ENCODE data around the gene BARD1. TPM values are rescaled to one million over a fixed set of nuclear protein-coding genes. Genes with fewer than 3 reads are reported as not detected.

Gene BARD1
- total and polyA plus RNA-seq, 2 of the 13 experiments (the other 11 are each of a cell fraction or from before 2014, with no cell fraction given): 5.3 to 30.4 TPM

GRCh38 chr2:214808981-214809750, at the start of gene BARD1 (continued):
- TF ChIP-seq ZNF672 (CRISPR knock-in tag; IDR thresholded peaks at IDR 0.05) (no peak), PAX8 (CRISPR knock-in tag; IDR thresholded peaks at IDR 0.05; ENCODE audit: borderline replicate concordance) (no peak), ZBTB33 (CRISPR knock-in tag; IDR thresholded peaks at IDR 0.05) (no peak), ZNF740 (CRISPR knock-in tag; IDR thresholded peaks at IDR 0.05) (no peak), RBM39 (IDR thresholded peaks at IDR 0.05; ENCODE audit: low read depth, low read length, poor library complexity, severe bottlenecking) (peak; percentile 16), KLF11 (CRISPR knock-in tag; IDR thresholded peaks at IDR 0.05) (no peak), ZNF83 (CRISPR knock-in tag; IDR thresholded peaks at IDR 0.05; ENCODE audit: borderline replicate concordance) (no peak; the same call in 1 of the 2 replicates), ZNF367 (CRISPR knock-in tag; IDR thresholded peaks at IDR 0.05; ENCODE audit: borderline replicate concordance) (no peak), DZIP1 (CRISPR knock-in tag; IDR thresholded peaks at IDR 0.05) (no peak), RBM22 (optimal IDR thresholded peaks at IDR 0.05; ENCODE audit: low read length) (no peak)
- TF ChIP-seq, protein P1, sequence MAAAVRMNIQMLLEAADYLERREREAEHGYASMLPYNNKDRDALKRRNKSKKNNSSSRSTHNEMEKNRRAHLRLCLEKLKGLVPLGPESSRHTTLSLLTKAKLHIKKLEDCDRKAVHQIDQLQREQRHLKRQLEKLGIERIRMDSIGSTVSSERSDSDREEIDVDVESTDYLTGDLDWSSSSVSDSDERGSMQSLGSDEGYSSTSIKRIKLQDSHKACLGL (CRISPR knock-in tag; IDR thresholded peaks at IDR 0.05): peak; percentile 21
- TF ChIP-seq, protein P2, sequence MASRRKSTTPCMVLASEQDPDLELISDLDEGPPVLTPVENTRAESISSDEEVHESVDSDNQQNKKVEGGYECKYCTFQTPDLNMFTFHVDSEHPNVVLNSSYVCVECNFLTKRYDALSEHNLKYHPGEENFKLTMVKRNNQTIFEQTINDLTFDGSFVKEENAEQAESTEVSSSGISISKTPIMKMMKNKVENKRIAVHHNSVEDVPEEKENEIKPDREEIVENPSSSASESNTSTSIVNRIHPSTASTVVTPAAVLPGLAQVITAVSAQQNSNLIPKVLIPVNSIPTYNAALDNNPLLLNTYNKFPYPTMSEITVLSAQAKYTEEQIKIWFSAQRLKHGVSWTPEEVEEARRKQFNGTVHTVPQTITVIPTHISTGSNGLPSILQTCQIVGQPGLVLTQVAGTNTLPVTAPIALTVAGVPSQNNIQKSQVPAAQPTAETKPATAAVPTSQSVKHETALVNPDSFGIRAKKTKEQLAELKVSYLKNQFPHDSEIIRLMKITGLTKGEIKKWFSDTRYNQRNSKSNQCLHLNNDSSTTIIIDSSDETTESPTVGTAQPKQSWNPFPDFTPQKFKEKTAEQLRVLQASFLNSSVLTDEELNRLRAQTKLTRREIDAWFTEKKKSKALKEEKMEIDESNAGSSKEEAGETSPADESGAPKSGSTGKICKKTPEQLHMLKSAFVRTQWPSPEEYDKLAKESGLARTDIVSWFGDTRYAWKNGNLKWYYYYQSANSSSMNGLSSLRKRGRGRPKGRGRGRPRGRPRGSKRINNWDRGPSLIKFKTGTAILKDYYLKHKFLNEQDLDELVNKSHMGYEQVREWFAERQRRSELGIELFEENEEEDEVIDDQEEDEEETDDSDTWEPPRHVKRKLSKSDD (CRISPR knock-in tag; IDR thresholded peaks at IDR 0.05; ENCODE audit: low read depth): peak; percentile 43; the same call in 1 of the 2 replicates
- TF ChIP-seq, protein P3, sequence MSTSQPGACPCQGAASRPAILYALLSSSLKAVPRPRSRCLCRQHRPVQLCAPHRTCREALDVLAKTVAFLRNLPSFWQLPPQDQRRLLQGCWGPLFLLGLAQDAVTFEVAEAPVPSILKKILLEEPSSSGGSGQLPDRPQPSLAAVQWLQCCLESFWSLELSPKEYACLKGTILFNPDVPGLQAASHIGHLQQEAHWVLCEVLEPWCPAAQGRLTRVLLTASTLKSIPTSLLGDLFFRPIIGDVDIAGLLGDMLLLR (CRISPR knock-in tag; IDR thresholded peaks at IDR 0.05): no peak; the same call in 1 of the 2 replicates
- TF ChIP-seq, protein P4, sequence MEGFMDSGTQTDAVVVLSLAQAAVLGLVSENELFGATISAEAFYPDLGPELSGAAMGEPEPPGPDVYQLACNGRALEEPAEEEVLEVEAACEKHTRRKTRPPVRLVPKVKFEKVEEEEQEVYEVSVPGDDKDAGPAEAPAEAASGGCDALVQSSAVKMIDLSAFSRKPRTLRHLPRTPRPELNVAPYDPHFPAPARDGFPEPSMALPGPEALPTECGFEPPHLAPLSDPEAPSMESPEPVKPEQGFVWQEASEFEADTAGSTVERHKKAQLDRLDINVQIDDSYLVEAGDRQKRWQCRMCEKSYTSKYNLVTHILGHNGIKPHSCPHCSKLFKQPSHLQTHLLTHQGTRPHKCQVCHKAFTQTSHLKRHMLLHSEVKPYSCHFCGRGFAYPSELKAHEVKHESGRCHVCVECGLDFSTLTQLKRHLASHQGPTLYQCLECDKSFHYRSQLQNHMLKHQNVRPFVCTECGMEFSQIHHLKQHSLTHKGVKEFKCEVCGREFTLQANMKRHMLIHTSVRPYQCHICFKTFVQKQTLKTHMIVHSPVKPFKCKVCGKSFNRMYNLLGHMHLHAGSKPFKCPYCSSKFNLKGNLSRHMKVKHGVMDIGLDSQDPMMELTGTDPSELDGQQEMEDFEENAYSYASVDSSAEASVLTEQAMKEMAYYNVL (CRISPR knock-in tag; IDR thresholded peaks at IDR 0.05; ENCODE audit: borderline replicate concordance): no peak
